ENCODE measurements around the gene ZBTB47. TPM values are rescaled to one million over a fixed set of nuclear protein-coding genes. Genes with fewer than 3 reads are reported as not detected.

ZBTB47 gene
- total and polyA plus RNA-seq, 10 of the 15 experiments (the other 5 are each of a cell fraction or from before 2014, with no cell fraction given): 0.04 to 3.4 (median 1.0) TPM; not detected in 1

DNA sequence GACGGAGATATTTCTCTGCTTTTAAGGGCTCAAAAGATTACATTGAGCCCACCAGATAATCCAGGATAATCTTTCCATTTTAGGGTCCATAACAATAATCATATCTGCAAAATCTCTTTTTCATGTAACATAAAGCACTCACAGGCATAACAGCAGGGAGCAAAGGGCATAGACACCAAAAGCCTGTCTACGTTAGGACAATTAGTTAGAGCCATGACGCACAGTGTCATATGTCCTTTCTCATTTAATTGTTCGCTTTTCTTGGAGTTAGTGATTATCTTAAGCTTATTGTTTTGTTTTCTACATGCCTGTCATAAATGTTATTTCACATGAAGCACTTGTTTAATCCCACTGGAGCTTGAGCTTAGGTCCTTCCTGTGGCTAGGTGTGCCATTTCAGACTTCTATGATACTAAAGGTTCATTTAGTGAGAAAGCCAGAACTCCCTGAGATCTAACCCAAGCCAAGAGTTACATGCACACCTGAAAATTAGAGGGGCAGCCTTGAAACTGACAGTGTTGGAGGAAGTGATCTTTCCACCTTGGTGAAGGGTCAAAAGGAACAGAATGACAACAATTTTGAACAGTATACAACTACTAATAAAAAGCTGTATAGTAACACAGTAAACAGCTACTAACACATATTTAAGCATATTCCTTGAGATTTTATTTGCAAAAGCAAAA, 60.8 kb downstream of the ZBTB47 start (continued):
- no peak for TF ChIP-seq CUX1 (IDR thresholded peaks at IDR 0.05; ENCODE audit: insufficient replicate concordance, low read depth, low read length)
- TF ChIP-seq, protein P1, sequence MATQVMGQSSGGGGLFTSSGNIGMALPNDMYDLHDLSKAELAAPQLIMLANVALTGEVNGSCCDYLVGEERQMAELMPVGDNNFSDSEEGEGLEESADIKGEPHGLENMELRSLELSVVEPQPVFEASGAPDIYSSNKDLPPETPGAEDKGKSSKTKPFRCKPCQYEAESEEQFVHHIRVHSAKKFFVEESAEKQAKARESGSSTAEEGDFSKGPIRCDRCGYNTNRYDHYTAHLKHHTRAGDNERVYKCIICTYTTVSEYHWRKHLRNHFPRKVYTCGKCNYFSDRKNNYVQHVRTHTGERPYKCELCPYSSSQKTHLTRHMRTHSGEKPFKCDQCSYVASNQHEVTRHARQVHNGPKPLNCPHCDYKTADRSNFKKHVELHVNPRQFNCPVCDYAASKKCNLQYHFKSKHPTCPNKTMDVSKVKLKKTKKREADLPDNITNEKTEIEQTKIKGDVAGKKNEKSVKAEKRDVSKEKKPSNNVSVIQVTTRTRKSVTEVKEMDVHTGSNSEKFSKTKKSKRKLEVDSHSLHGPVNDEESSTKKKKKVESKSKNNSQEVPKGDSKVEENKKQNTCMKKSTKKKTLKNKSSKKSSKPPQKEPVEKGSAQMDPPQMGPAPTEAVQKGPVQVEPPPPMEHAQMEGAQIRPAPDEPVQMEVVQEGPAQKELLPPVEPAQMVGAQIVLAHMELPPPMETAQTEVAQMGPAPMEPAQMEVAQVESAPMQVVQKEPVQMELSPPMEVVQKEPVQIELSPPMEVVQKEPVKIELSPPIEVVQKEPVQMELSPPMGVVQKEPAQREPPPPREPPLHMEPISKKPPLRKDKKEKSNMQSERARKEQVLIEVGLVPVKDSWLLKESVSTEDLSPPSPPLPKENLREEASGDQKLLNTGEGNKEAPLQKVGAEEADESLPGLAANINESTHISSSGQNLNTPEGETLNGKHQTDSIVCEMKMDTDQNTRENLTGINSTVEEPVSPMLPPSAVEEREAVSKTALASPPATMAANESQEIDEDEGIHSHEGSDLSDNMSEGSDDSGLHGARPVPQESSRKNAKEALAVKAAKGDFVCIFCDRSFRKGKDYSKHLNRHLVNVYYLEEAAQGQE (IDR thresholded peaks at IDR 0.05; ENCODE audit: low read depth, low read length): no peak
- TF ChIP-seq JUNB (IDR thresholded peaks at IDR 0.05): no peak

Other genes with a start within 250 kb of the ZBTB47 start
Only the 7 nearest of the 11 such genes appear.
- 45.0 and 56.6 TPM in 2 replicates for gene SEC22C, start 71.7 kb upstream of the ZBTB47 start, total RNA-seq (2014; rRNA removed)
- gene SEC22C, start 71.7 kb upstream of the ZBTB47 start, total RNA-seq (2014; rRNA removed; fragmentation: Illumina TruSeq; extraction: Trizol): 41.0 and 44.9 TPM in 2 replicates
- gene SEC22C, start 71.7 kb upstream of the ZBTB47 start, total RNA-seq (2021): 35.8 and 36.2 TPM in 2 replicates
- gene SEC22C, start 71.7 kb upstream of the ZBTB47 start, polyA plus RNA-seq (2011; rRNA removed): 29.6 and 31.1 TPM in 2 replicates
- gene SEC22C, start 71.7 kb upstream of the ZBTB47 start, polyA plus RNA-seq (2014; fragmentation: Illumina TruSeq; extraction: Trizol): 39.5 and 47.5 TPM in 2 replicates
- gene SEC22C, start 71.7 kb upstream of the ZBTB47 start, polyA plus RNA-seq (2014; fragmentation: Nextera tagmentation; extraction: Ambion mirVana): 10 to 100 TPM; 15.6 to 19.3 TPM
- gene SEC22C, start 71.7 kb upstream of the ZBTB47 start, polyA plus RNA-seq (2014; rRNA removed): 38.6 and 44.4 TPM in 2 replicates
- 10 to 100 TPM; 46.0 to 47.0 TPM for gene SEC22C, start 71.7 kb upstream of the ZBTB47 start, polyA plus RNA-seq (2016; fragmentation: Nextera tagmentation; extraction: Ambion mirVana)
- gene SS18L2, start 62.8 kb upstream of the ZBTB47 start, total RNA-seq (2014; rRNA removed): 80.4 and 82.2 TPM in 2 replicates
- gene SS18L2, start 62.8 kb upstream of the ZBTB47 start, total RNA-seq (2014; rRNA removed; fragmentation: Illumina TruSeq; extraction: Trizol): 58.5 and 65.2 TPM in 2 replicates
- gene SS18L2, start 62.8 kb upstream of the ZBTB47 start, total RNA-seq (2021): 60.6 and 61.0 TPM in 2 replicates
- gene SS18L2, start 62.8 kb upstream of the ZBTB47 start, polyA plus RNA-seq (2011; rRNA removed): 137 and 199 TPM in 2 replicates
- 80.7 and 96.7 TPM in 2 replicates for gene SS18L2, start 62.8 kb upstream of the ZBTB47 start, polyA plus RNA-seq (2014; fragmentation: Illumina TruSeq; extraction: Trizol)
- gene SS18L2, start 62.8 kb upstream of the ZBTB47 start, polyA plus RNA-seq (2014; fragmentation: Nextera tagmentation; extraction: Ambion mirVana): 100 to 1,000 TPM; 293 to 375 TPM
- 85.4 and 97.5 TPM in 2 replicates for gene SS18L2, start 62.8 kb upstream of the ZBTB47 start, polyA plus RNA-seq (2014; rRNA removed)
- 100 to 1,000 TPM; 181 to 193 TPM for gene SS18L2, start 62.8 kb upstream of the ZBTB47 start, polyA plus RNA-seq (2016; fragmentation: Nextera tagmentation; extraction: Ambion mirVana)
- gene NKTR, start 53.0 kb upstream of the ZBTB47 start, total RNA-seq (2014; rRNA removed): 59.6 and 72.6 TPM in 2 replicates
- gene NKTR, start 53.0 kb upstream of the ZBTB47 start, total RNA-seq (2014; rRNA removed; fragmentation: Illumina TruSeq; extraction: Trizol): 77.5 and 84.0 TPM in 2 replicates
- gene NKTR, start 53.0 kb upstream of the ZBTB47 start, total RNA-seq (2021): 45.0 and 51.1 TPM in 2 replicates
- 87.0 and 148 TPM in 2 replicates for gene NKTR, start 53.0 kb upstream of the ZBTB47 start, polyA plus RNA-seq (2011; rRNA removed)
- 91.9 and 128 TPM in 2 replicates for gene NKTR, start 53.0 kb upstream of the ZBTB47 start, polyA plus RNA-seq (2014; fragmentation: Illumina TruSeq; extraction: Trizol)
- gene NKTR, start 53.0 kb upstream of the ZBTB47 start, polyA plus RNA-seq (2014; fragmentation: Nextera tagmentation; extraction: Ambion mirVana): 10 to 100 TPM; 15.3 to 27.8 TPM
- 62.6 and 73.7 TPM in 2 replicates for gene NKTR, start 53.0 kb upstream of the ZBTB47 start, polyA plus RNA-seq (2014; rRNA removed)
- gene NKTR, start 53.0 kb upstream of the ZBTB47 start, polyA plus RNA-seq (2016; fragmentation: Nextera tagmentation; extraction: Ambion mirVana): 10 to 100 TPM; 40.0 to 46.0 TPM
- gene KLHL40, start 31.8 kb downstream of the ZBTB47 start, total RNA-seq (2014; rRNA removed): not detected in 2 replicates
- gene KLHL40, start 31.8 kb downstream of the ZBTB47 start, total RNA-seq (2014; rRNA removed; fragmentation: Illumina TruSeq; extraction: Trizol): not detected in 2 replicates
- not detected in 2 replicates for gene KLHL40, start 31.8 kb downstream of the ZBTB47 start, total RNA-seq (2021)
- not detected in 2 replicates for gene KLHL40, start 31.8 kb downstream of the ZBTB47 start, polyA plus RNA-seq (2011; rRNA removed)
- not detected in 2 replicates for gene KLHL40, start 31.8 kb downstream of the ZBTB47 start, polyA plus RNA-seq (2014; fragmentation: Illumina TruSeq; extraction: Trizol)
- gene KLHL40, start 31.8 kb downstream of the ZBTB47 start, polyA plus RNA-seq (2014; fragmentation: Nextera tagmentation; extraction: Ambion mirVana): not detected
- gene KLHL40, start 31.8 kb downstream of the ZBTB47 start, polyA plus RNA-seq (2014; rRNA removed): not detected in 2 replicates
- gene KLHL40, start 31.8 kb downstream of the ZBTB47 start, polyA plus RNA-seq (2016; fragmentation: Nextera tagmentation; extraction: Ambion mirVana): not detected
- gene HHATL, start 49.1 kb downstream of the ZBTB47 start, total RNA-seq (2014; rRNA removed): not detected in 2 replicates
- not detected in 2 replicates for gene HHATL, start 49.1 kb downstream of the ZBTB47 start, total RNA-seq (2014; rRNA removed; fragmentation: Illumina TruSeq; extraction: Trizol)
- not detected in 2 replicates for gene HHATL, start 49.1 kb downstream of the ZBTB47 start, total RNA-seq (2021)
- not detected in 2 replicates for gene HHATL, start 49.1 kb downstream of the ZBTB47 start, polyA plus RNA-seq (2011; rRNA removed)
- not detected in 2 replicates for gene HHATL, start 49.1 kb downstream of the ZBTB47 start, polyA plus RNA-seq (2014; fragmentation: Illumina TruSeq; extraction: Trizol)
- gene HHATL, start 49.1 kb downstream of the ZBTB47 start, polyA plus RNA-seq (2014; fragmentation: Nextera tagmentation; extraction: Ambion mirVana): not detected
- gene HHATL, start 49.1 kb downstream of the ZBTB47 start, polyA plus RNA-seq (2014; rRNA removed): not detected in 2 replicates
- not detected for gene HHATL, start 49.1 kb downstream of the ZBTB47 start, polyA plus RNA-seq (2016; fragmentation: Nextera tagmentation; extraction: Ambion mirVana)
- 0.33 TPM in 1 of 2 replicates, not detected in the other for gene CCDC13, start 119.6 kb downstream of the ZBTB47 start, total RNA-seq (2014; rRNA removed)
- 0.13 TPM in 1 of 2 replicates, not detected in the other for gene CCDC13, start 119.6 kb downstream of the ZBTB47 start, total RNA-seq (2014; rRNA removed; fragmentation: Illumina TruSeq; extraction: Trizol)
- gene CCDC13, start 119.6 kb downstream of the ZBTB47 start, total RNA-seq (2021): 0.16 TPM in 1 of 2 replicates, not detected in the other
- gene CCDC13, start 119.6 kb downstream of the ZBTB47 start, polyA plus RNA-seq (2011; rRNA removed): 0.29 and 0.81 TPM in 2 replicates
- gene CCDC13, start 119.6 kb downstream of the ZBTB47 start, polyA plus RNA-seq (2014; fragmentation: Illumina TruSeq; extraction: Trizol): 0.14 and 0.31 TPM in 2 replicates
- under 1 TPM in 1 of 2 experiments, not detected in 1; 0.35 TPM for gene CCDC13, start 119.6 kb downstream of the ZBTB47 start, polyA plus RNA-seq (2014; fragmentation: Nextera tagmentation; extraction: Ambion mirVana)
- 0.69 and 0.81 TPM in 2 replicates for gene CCDC13, start 119.6 kb downstream of the ZBTB47 start, polyA plus RNA-seq (2014; rRNA removed)
- under 1 TPM in 1 of 2 experiments, not detected in 1; 0.19 TPM for gene CCDC13, start 119.6 kb downstream of the ZBTB47 start, polyA plus RNA-seq (2016; fragmentation: Nextera tagmentation; extraction: Ambion mirVana)
- 91.6 and 116 TPM in 2 replicates for gene HIGD1A, start 150.8 kb downstream of the ZBTB47 start, total RNA-seq (2014; rRNA removed)
- 132 and 135 TPM in 2 replicates for gene HIGD1A, start 150.8 kb downstream of the ZBTB47 start, total RNA-seq (2014; rRNA removed; fragmentation: Illumina TruSeq; extraction: Trizol)
- 68.2 and 73.9 TPM in 2 replicates for gene HIGD1A, start 150.8 kb downstream of the ZBTB47 start, total RNA-seq (2021)
- 179 and 268 TPM in 2 replicates for gene HIGD1A, start 150.8 kb downstream of the ZBTB47 start, polyA plus RNA-seq (2011; rRNA removed)
- gene HIGD1A, start 150.8 kb downstream of the ZBTB47 start, polyA plus RNA-seq (2014; fragmentation: Illumina TruSeq; extraction: Trizol): 171 and 178 TPM in 2 replicates
- gene HIGD1A, start 150.8 kb downstream of the ZBTB47 start, polyA plus RNA-seq (2014; fragmentation: Nextera tagmentation; extraction: Ambion mirVana): 100 to 1,000 TPM; 405 to 487 TPM
- 90.3 and 119 TPM in 2 replicates for gene HIGD1A, start 150.8 kb downstream of the ZBTB47 start, polyA plus RNA-seq (2014; rRNA removed)
- gene HIGD1A, start 150.8 kb downstream of the ZBTB47 start, polyA plus RNA-seq (2016; fragmentation: Nextera tagmentation; extraction: Ambion mirVana): 100 to 1,000 TPM; 254 to 271 TPM

Data from GM12878 (cell line).